ENCODE results near the gene ITGA2.

Gene ITGA2

DNA sequence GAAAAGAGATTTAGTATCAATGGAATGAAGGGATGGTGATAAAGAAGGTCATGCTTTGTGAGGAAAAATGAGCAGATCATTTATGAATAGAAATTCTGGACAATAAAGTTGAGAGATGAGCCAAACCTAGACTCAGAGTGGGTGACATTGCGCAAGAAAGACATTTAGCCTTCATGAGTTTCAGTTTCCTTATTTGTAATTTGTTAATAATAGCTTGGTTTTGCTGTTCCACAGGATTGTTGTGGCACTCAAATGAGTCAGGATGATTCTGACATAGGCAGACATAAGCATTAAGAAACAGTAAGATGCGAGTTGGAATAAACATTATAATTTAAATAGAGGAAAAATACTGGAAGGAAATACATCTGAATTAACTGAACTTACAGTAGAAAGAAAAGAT is 34.8 kb downstream of the ITGA2 start:
- H3K27me3 ChIP-seq (ENCODE audit: insufficient read depth, low read length) = no peaks in the 10 kb centered on the region
- WGBS (ENCODE audit: extremely low coverage, insufficient coverage, insufficient read length) = no CpG with 5 or more reads among the region's 2 CpGs
- H4K91ac ChIP-seq (ENCODE audit: low read depth, low read length) = no peak overlapping the region
- H2BK120ac ChIP-seq (ENCODE audit: insufficient read depth, low read length, poor library complexity) = no peak overlapping the region
- no peak overlapping the region for H3K4me2 ChIP-seq (ENCODE audit: low read length)
- H2AFZ ChIP-seq (ENCODE audit: insufficient read depth, low read length, poor library complexity) = no peak overlapping the region
- H3K36me3 ChIP-seq (ENCODE audit: control insufficient read depth in 1 of 2, insufficient read depth in 2 of 2, low read length in 2 of 2) = no peaks in the 10 kb centered on the region
- H3K4me3 ChIP-seq (ENCODE audit: low read depth, low read length) = no peak overlapping the region
- DNase-seq = peak in 1 of 2 donors; percentile 22
- no peaks in the 10 kb centered on the region for H3K9me3 ChIP-seq (ENCODE audit: insufficient read depth, low read depth, low read length)
- no peaks in the 10 kb centered on the region for H3K79me1 ChIP-seq (ENCODE audit: low read length)
- H3K23ac ChIP-seq (ENCODE audit: low read length) = no peak overlapping the region
- no peak overlapping the region for H4K12ac ChIP-seq (ENCODE audit: low read depth, low read length)
- H2AK5ac ChIP-seq (ENCODE audit: low read length) = no peak overlapping the region
- H3K4ac ChIP-seq (ENCODE audit: low read depth, low read length) = no peak overlapping the region
- H3K18ac ChIP-seq (ENCODE audit: low read length) = no peak overlapping the region
- H2BK5ac ChIP-seq (ENCODE audit: low read depth, low read length, poor library complexity) = no peak overlapping the region
- H3K14ac ChIP-seq (ENCODE audit: low read length) = no peak overlapping the region
- no peak overlapping the region for H2BK12ac ChIP-seq (ENCODE audit: low read length)
- no peaks in the 10 kb centered on the region for H3K79me2 ChIP-seq (ENCODE audit: control insufficient read depth, insufficient read depth, low read length, poor library complexity)
- no peak overlapping the region for H3K9ac ChIP-seq (ENCODE audit: low read length)
- no peak overlapping the region for H4K8ac ChIP-seq (ENCODE audit: low read depth, low read length)
- H3K27ac ChIP-seq (ENCODE audit: low read depth, low read length) = no peak overlapping the region
- H3K4me1 ChIP-seq (ENCODE audit: control insufficient read depth in 1 of 2, insufficient read depth in 2 of 2, low read length in 2 of 2) = no peaks in the 10 kb centered on the region

DNA sequence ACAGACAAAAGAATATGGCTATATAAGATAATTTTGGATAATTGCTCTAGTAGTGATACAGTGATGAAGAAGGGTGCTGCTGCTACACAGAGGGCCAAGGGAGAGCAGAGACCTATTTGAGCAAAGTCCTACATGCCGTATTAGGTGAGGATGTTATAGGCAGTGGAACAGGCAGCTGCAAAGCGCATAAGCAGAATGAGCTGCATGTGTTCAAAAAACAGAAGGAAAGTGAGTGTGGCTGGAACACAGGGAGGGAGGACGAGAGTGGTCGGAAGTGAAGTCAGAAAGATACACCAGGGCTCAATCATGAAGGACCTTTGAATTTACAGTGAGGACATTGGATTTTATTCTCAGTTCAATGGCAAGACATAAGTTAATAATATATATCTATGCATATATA is 35.4 kb downstream of the ITGA2 start:
- no peak for DNase-seq
- no peaks in the 10 kb centered on the region for H3K79me1 ChIP-seq (ENCODE audit: low read length)
- no peak overlapping the region for H3K27ac ChIP-seq (ENCODE audit: low read depth, low read length)
- no peak overlapping the region for H2AFZ ChIP-seq (ENCODE audit: insufficient read depth, low read length, poor library complexity)
- H3K36me3 ChIP-seq (ENCODE audit: control insufficient read depth in 1 of 2, insufficient read depth in 2 of 2, low read length in 2 of 2) = no peaks in the 10 kb centered on the region
- H3K27me3 ChIP-seq (ENCODE audit: insufficient read depth, low read length) = no peaks in the 10 kb centered on the region
- H4K91ac ChIP-seq (ENCODE audit: low read depth, low read length) = no peak overlapping the region
- H3K23ac ChIP-seq (ENCODE audit: low read length) = no peak overlapping the region
- peak overlapping the region; percentile 65 for H2BK12ac ChIP-seq (ENCODE audit: low read length)
- H3K4ac ChIP-seq (ENCODE audit: low read depth, low read length) = no peak overlapping the region
- no peak overlapping the region for H4K12ac ChIP-seq (ENCODE audit: low read depth, low read length)
- no peak overlapping the region for H3K9ac ChIP-seq (ENCODE audit: low read length)
- no peak overlapping the region for H2BK120ac ChIP-seq (ENCODE audit: insufficient read depth, low read length, poor library complexity)
- no CpG with 5 or more reads among the region's 4 CpGs for WGBS (ENCODE audit: extremely low coverage, insufficient coverage, insufficient read length)
- no peaks in the 10 kb centered on the region for H3K4me1 ChIP-seq (ENCODE audit: control insufficient read depth in 1 of 2, insufficient read depth in 2 of 2, low read length in 2 of 2)
- H3K18ac ChIP-seq (ENCODE audit: low read length) = no peak overlapping the region
- H4K8ac ChIP-seq (ENCODE audit: low read depth, low read length) = no peak overlapping the region
- no peak overlapping the region for H3K4me2 ChIP-seq (ENCODE audit: low read length)
- H3K79me2 ChIP-seq (ENCODE audit: control insufficient read depth, insufficient read depth, low read length, poor library complexity) = no peaks in the 10 kb centered on the region
- no peaks in the 10 kb centered on the region for H3K9me3 ChIP-seq (ENCODE audit: insufficient read depth, low read depth, low read length)
- no peak overlapping the region for H2AK5ac ChIP-seq (ENCODE audit: low read length)
- H3K4me3 ChIP-seq (ENCODE audit: low read depth, low read length) = no peak overlapping the region
- no peak overlapping the region for H3K14ac ChIP-seq (ENCODE audit: low read length)
- no peak overlapping the region for H2BK5ac ChIP-seq (ENCODE audit: low read depth, low read length, poor library complexity)

DNA sequence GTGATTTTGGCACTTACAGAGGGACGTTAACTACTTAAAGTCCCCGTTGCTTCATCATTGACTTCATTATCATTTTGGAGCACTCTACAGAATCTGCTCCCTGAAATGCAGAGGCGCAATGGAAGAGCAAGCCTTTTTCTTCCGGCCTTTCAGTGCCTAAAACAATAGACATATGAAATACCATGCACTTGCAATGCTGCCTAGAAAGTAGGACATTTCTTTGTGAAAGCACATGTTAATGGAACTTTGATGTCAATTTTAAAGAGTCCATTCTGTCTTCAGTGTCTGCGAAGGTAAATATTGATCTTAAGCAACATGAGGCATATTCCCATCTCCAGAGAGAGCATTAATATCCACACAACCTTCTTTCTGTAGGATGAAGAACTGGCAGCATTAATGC is 36.3 kb downstream of the ITGA2 start:
- Histone ChIP-seq H2BK12ac (ENCODE audit: low read length) (no peak overlapping the region), H3K9me3 (ENCODE audit: insufficient read depth, low read depth, low read length) (no peaks in the 10 kb centered on the region), H3K4me2 (ENCODE audit: low read length) (no peak overlapping the region), H3K79me2 (ENCODE audit: control insufficient read depth, insufficient read depth, low read length, poor library complexity) (no peaks in the 10 kb centered on the region), H3K27ac (ENCODE audit: low read depth, low read length) (no peak overlapping the region), H2BK5ac (ENCODE audit: low read depth, low read length, poor library complexity) (no peak overlapping the region), H4K12ac (ENCODE audit: low read depth, low read length) (no peak overlapping the region), H2BK120ac (ENCODE audit: insufficient read depth, low read length, poor library complexity) (no peak overlapping the region), H3K4ac (ENCODE audit: low read depth, low read length) (no peak overlapping the region), H3K27me3 (ENCODE audit: insufficient read depth, low read length) (no peaks in the 10 kb centered on the region), H2AFZ (ENCODE audit: insufficient read depth, low read length, poor library complexity) (no peak overlapping the region), H2AK5ac (ENCODE audit: low read length) (no peak overlapping the region), H4K91ac (ENCODE audit: low read depth, low read length) (no peak overlapping the region), H4K8ac (ENCODE audit: low read depth, low read length) (no peak overlapping the region), H3K36me3 (ENCODE audit: control insufficient read depth in 1 of 2, insufficient read depth in 2 of 2, low read length in 2 of 2) (no peaks in the 10 kb centered on the region), H3K79me1 (ENCODE audit: low read length) (no peaks in the 10 kb centered on the region), H3K14ac (ENCODE audit: low read length) (no peak overlapping the region), H3K23ac (ENCODE audit: low read length) (no peak overlapping the region), H3K4me1 (ENCODE audit: control insufficient read depth in 1 of 2, insufficient read depth in 2 of 2, low read length in 2 of 2) (no peaks in the 10 kb centered on the region), H3K18ac (ENCODE audit: low read length) (no peak overlapping the region), H3K9ac (ENCODE audit: low read length) (no peak overlapping the region), H3K4me3 (ENCODE audit: low read depth, low read length) (no peak overlapping the region)
- no peak for DNase-seq
- no CpG with 5 or more reads among the region's 5 CpGs for WGBS (ENCODE audit: extremely low coverage, insufficient coverage, insufficient read length)

DNA sequence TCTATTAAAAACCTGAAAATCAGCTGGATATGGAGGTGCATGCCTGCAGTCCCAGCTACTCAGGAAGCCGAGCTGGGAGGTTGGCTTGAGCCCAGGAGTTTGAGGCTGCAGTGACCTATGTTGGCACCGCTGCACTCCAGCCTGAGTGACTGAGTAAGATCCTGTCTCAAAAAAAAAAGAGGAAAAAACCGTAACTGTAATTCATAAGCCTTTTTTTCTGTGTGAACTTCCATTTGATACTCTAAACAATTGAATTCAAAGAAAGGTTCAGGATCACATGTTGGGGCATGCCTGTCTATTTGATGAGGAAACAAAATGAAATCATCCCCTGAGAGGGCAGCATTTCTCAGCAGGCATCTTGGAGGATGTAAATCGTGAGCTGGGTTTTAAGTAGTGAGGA is 38.8 kb downstream of the ITGA2 start:
- Histone ChIP-seq H2BK120ac (ENCODE audit: insufficient read depth, low read length, poor library complexity) (no peak overlapping the region), H4K12ac (ENCODE audit: low read depth, low read length) (no peak overlapping the region), H3K23ac (ENCODE audit: low read length) (no peak overlapping the region), H3K4me1 (ENCODE audit: control insufficient read depth in 1 of 2, insufficient read depth in 2 of 2, low read length in 2 of 2) (no peaks in the 10 kb centered on the region), H3K27ac (ENCODE audit: low read depth, low read length) (no peak overlapping the region), H2BK12ac (ENCODE audit: low read length) (no peak overlapping the region), H4K8ac (ENCODE audit: low read depth, low read length) (no peak overlapping the region), H3K9ac (ENCODE audit: low read length) (no peak overlapping the region), H3K14ac (ENCODE audit: low read length) (no peak overlapping the region), H3K4me2 (ENCODE audit: low read length) (no peak overlapping the region), H3K79me1 (ENCODE audit: low read length) (no peaks in the 10 kb centered on the region), H3K36me3 (ENCODE audit: control insufficient read depth in 1 of 2, insufficient read depth in 2 of 2, low read length in 2 of 2) (no peaks in the 10 kb centered on the region), H3K9me3 (ENCODE audit: insufficient read depth, low read depth, low read length) (no peaks in the 10 kb centered on the region), H2AFZ (ENCODE audit: insufficient read depth, low read length, poor library complexity) (no peak overlapping the region), H2BK5ac (ENCODE audit: low read depth, low read length, poor library complexity) (no peak overlapping the region), H2AK5ac (ENCODE audit: low read length) (no peak overlapping the region), H3K4me3 (ENCODE audit: low read depth, low read length) (no peak overlapping the region), H3K27me3 (ENCODE audit: insufficient read depth, low read length) (no peaks in the 10 kb centered on the region), H3K18ac (ENCODE audit: low read length) (no peak overlapping the region), H4K91ac (ENCODE audit: low read depth, low read length) (no peak overlapping the region), H3K79me2 (ENCODE audit: control insufficient read depth, insufficient read depth, low read length, poor library complexity) (no peaks in the 10 kb centered on the region), H3K4ac (ENCODE audit: low read depth, low read length) (no peak overlapping the region)
- no peak for DNase-seq
- WGBS (ENCODE audit: extremely low coverage, insufficient coverage, insufficient read length) = no CpG with 5 or more reads among the region's 4 CpGs
